OCI-M2 (cell line): ENCODE results near the gene BRCC3.
"Not testable (repeated sequence)": the region's sequence is repeated elsewhere in the genome, so short reads cannot be mapped to it uniquely, and the experiment has no call there.

ENCODE experiments used
- DNase-seq: peaks from one replicate; lab custom pipeline; 2025; ENCODE audit not compliant: unreplicated experiment; lab: John Stamatoyannopoulos, UW

The BRCC3 gene

DNA sequence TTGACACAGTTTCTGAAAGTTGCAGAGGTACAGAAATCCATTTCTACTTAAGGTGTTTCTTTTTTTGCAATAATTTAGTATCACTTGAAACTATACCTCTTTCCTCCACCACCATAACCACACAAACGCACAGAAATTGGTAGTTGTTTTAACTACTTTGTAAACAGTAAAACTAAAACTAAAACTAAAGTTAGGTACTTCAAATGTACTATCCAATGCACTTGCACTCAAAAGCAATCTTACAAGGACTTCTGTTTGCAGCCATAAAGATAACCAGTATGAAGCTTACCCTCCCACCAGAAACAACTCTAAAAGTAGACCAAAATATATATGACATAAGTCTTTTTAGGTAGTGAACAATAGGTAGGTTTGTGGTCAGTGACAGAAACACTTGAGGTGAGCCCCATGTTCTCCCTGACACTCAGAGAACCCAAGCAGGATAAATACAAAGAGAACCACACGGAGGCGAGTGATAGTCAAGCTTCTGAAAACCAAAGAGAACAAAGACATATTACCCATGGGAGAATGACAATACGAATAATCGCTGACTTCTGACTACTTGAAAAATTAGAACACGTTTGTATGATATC, 72.7 kb downstream of the BRCC3 start:
- no peak for DNase-seq

DNA sequence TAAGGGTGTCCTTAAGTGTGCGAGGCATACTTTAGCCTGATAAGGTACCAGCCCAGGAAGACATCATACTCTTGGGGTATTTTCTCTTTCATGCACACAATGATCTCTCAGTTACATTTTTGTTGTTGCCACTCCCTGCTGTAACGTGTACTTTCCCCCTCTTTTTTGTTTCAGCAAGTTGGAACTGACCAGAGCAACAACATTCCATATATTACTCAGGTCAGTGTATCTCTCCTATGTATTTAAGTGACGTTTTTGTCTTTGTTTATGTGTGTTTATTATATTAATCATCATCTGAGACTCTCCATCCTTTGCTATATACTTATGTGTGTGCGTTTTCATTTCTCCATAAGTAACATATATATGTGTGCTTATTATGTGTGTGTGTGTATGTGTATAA, 73.6 kb downstream of the BRCC3 start:
- DNase-seq: no peak

- not testable (repeated sequence) for DNase-seq
Measured at GRCh38 chrX:155147612-155148011, 76.3 kb downstream of the BRCC3 start.

DNA sequence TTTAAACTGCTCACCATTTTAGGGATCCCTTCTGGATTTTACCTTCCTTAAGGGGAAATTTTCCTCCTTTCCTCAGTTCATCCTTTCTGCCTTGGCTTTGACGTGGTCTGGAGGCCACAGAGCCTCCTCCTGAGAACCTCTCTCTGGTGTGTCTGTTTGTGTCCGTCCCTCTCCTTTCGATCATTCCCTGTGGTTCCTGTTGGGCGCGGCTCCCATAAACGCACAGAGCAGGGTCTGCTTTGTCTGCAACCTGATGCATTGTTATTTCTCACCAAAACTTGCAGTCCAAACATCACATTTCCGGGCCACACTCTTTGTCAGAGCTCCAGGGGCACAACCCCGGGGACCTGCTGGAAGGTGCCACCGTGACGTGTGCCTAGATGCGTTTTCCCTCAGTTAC, 76.9 kb downstream of the BRCC3 start:
- DNase-seq: not testable (repeated sequence)

DNA sequence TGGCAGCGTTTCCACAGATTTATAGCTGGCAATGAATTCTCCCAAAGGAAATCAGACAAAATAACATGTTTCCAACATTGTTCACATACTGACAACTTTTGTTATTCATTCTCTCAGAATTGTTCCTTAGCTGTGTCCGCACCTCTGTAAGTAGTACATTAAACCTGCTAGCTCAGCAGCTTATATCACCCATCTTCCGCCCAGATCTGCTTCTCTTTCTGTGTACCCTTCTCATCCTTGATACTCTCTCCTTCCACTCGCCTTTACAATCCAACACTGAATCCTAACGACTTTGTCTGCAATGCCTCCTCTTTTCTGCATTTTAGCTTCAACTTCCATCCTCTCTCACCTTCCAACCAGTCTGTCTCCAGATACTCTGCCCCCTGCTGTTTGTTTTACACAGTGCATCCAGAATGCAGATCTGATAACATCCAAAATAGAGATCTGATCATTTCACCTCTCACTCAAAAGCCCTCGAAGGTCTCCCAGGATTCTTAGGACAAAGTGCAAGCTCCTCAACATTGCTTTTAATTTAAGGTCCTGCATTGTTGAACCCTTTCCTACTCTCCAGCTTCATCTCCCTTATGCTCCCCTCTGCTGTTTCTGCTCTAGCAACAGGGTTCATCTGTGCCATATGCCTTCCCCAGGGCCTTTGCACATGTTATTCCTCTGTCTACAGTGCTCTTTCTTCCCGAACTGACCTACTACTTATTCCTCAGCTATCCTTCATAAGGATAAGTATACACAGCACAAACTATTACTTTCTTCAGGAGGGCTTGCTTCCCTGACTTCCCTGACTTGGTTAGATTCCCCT, 77.6 kb downstream of the BRCC3 start:
- DNase-seq: no peak

- no peak for DNase-seq
Measured at GRCh38 chrX:155169881-155170280, 98.6 kb downstream of the BRCC3 start.
